SK-N-SH (cell line): Measurements from ENCODE around the gene PLEKHH1. TPM values are rescaled to one million over a fixed set of nuclear protein-coding genes. Genes with fewer than 3 reads are reported as not detected.

Experiments used
- CTCF ChIA-PET: fragments of 300-600, 350-600 bp; formaldehyde crosslinking; extraction: SDS; loops from one replicate; lab custom pipeline; 2021; lab: Yijun Ruan, JAX
- POLR2A ChIA-PET: fragments of 350-600 bp; sonication (Branson Sonifier 250); formaldehyde crosslinking; extraction: SDS; loops from one replicate; lab custom pipeline; 2020; ENCODE audit warnings: antibody characterized with exemption, inconsistent platforms; lab: Yijun Ruan, JAX
- DNase-seq: peaks from one replicate; pipeline ENCODE4 v3.0.0; 2012
- H2AFZ ChIP-seq: fragments of 200-600 bp; sonication (generic); 2 replicates; pipeline ENCODE4 v1.8.1; 2016; ENCODE audit warnings: antibody characterized with exemption, mild to moderate bottlenecking, low read depth
- H3F3A ChIP-seq: fragments of 200-600 bp; sonication (generic); replicated peaks from 2 replicates; pipeline ENCODE3; 2016; ENCODE audit warnings: antibody characterized with exemption, mild to moderate bottlenecking; ENCODE audit not compliant: insufficient read depth
- H3K27ac ChIP-seq, 2 experiments: fragments of 200-500 bp in 1 of 2; fragments of 200-600 bp in 1 of 2; sonication (Bioruptor generic) in 1 of 2; sonication (generic), shearing (Covaris generic) in 1 of 2; 2 replicates each; pipeline versions ENCODE4 v1.5.1 to v1.6.1; 2014 to 2016; ENCODE audit warnings: low read depth in 2 of 2, inconsistent platforms in 1 of 2, low read length in 1 of 2, mild to moderate bottlenecking in 1 of 2, mixed read lengths in 1 of 2
- H3K27me3 ChIP-seq: fragments of 200-600 bp; sonication (generic), shearing (Covaris generic); 2 replicates; pipeline ENCODE4 v1.6.1; 2016; ENCODE audit warnings: mixed run types; ENCODE audit not compliant: insufficient read depth
- H3K36me3 ChIP-seq, 2 experiments: fragments of 200-500 bp in 1 of 2; fragments of 200-600 bp in 1 of 2; sonication (Bioruptor generic) in 1 of 2; sonication (generic) in 1 of 2; replicated peaks in 1 of 2; 2 replicates each; pipeline versions ENCODE3 to v1.5.1; 2014 to 2016; ENCODE audit warnings: low read length in 1 of 2, mild to moderate bottlenecking in 1 of 2; ENCODE audit not compliant: insufficient read depth in 2 of 2, control insufficient read depth in 1 of 2
- H3K4me1 ChIP-seq, 2 experiments: fragments of 200-500 bp in 1 of 2; fragments of 200-600 bp in 1 of 2; sonication (Bioruptor generic) in 1 of 2; sonication (generic), shearing (Covaris generic) in 1 of 2; 2 replicates each; pipeline versions ENCODE4 v1.5.1 to v1.6.1; 2014 to 2016; ENCODE audit warnings: low read depth in 1 of 2, low read length in 1 of 2, mixed run types in 1 of 2; ENCODE audit not compliant: insufficient read depth in 2 of 2, control insufficient read depth in 1 of 2
- H3K4me2 ChIP-seq: fragments of 200-600 bp; sonication (generic), shearing (Covaris generic); 2 replicates; pipeline ENCODE4 v1.6.1; 2017; ENCODE audit warnings: mixed run types
- H3K4me3 ChIP-seq, 2 experiments: fragments of 200-500 bp in 1 of 2; fragments of 200-600 bp in 1 of 2; sonication (Bioruptor generic) in 1 of 2; sonication (generic), shearing (Covaris generic) in 1 of 2; 2 replicates each; pipeline versions ENCODE4 v1.5.1 to v1.8.1; 2014 to 2016; ENCODE audit warnings: low read depth in 2 of 2, inconsistent platforms in 1 of 2, low read length in 1 of 2, mild to moderate bottlenecking in 1 of 2, mixed read lengths in 1 of 2, moderate library complexity in 1 of 2
- H3K79me2 ChIP-seq: fragments of 200-600 bp; sonication (generic); 2 replicates; pipeline ENCODE4 v1.8.1; 2017; ENCODE audit warnings: mild to moderate bottlenecking; ENCODE audit not compliant: insufficient read depth
- H3K9ac ChIP-seq: fragments of 200-600 bp; sonication (generic); 2 replicates; pipeline ENCODE4 v1.6.1; 2017; ENCODE audit warnings: mixed run types
- H3K9me2 ChIP-seq: fragments of 200-600 bp; sonication (generic); 2 replicates; pipeline ENCODE4 v1.6.1; 2017; ENCODE audit warnings: mixed run types
- H3K9me3 ChIP-seq: fragments of 200-600 bp; sonication (generic); 2 replicates; pipeline ENCODE4 v1.6.1; 2017; ENCODE audit warnings: mixed run types, mild to moderate bottlenecking, moderate library complexity
- H4K20me1 ChIP-seq: fragments of 200-600 bp; sonication (generic); 2 replicates; pipeline ENCODE4 v1.6.1; 2017; ENCODE audit warnings: mild to moderate bottlenecking, mixed run types; ENCODE audit not compliant: insufficient read depth
- CTCF ChIP-seq: fragments of 200-600 bp; sonication (generic); IDR thresholded peaks from 2 replicates; pipeline ENCODE4 v1.6.1; 2017; ENCODE audit warnings: antibody characterized with exemption, mild to moderate bottlenecking, moderate library complexity
- EZH2phosphoT487 ChIP-seq: fragments of 200-600 bp; sonication (generic); IDR thresholded peaks from 2 replicates; pipeline ENCODE4 v1.6.1; 2017; ENCODE audit warnings: low read depth, mixed run types, mild to moderate bottlenecking, antibody characterized with exemption, moderate library complexity, borderline replicate concordance
- FOSL2 ChIP-seq: IDR thresholded peaks from 2 replicates; pipeline ENCODE4 v1.4.0; 2012; ENCODE audit warnings: low read depth, mild to moderate bottlenecking, moderate library complexity, borderline replicate concordance
- GATA2 ChIP-seq: sonication (generic); formaldehyde crosslinking; IDR thresholded peaks from 2 replicates; pipeline ENCODE4 v1.5.0; 2020; ENCODE audit warnings: mild to moderate bottlenecking, missing genetic modification reagents
- IRF3 ChIP-seq: fragments of 150-350 bp; IDR thresholded peaks from 2 replicates; pipeline ENCODE4 v1.6.1; 2016; ENCODE audit warnings: mild to moderate bottlenecking, low read depth, low read length
- NFIC ChIP-seq: IDR thresholded peaks from 2 replicates; pipeline ENCODE4 v1.4.0; 2012; ENCODE audit warnings: borderline replicate concordance
- REST ChIP-seq: IDR thresholded peaks from 2 replicates; pipeline ENCODE4 v1.6.1; 2012; ENCODE audit warnings: mild to moderate bottlenecking, low read depth, low read length, moderate library complexity
- RFX5 ChIP-seq: IDR thresholded peaks from 2 replicates; pipeline ENCODE4 v1.6.1; 2012; ENCODE audit warnings: mild to moderate bottlenecking, improper control_type of control experiment, low read length
- SIN3A ChIP-seq: IDR thresholded peaks from 2 replicates; pipeline ENCODE4 v1.6.1; 2012; ENCODE audit warnings: low read depth, mild to moderate bottlenecking, low read length, moderate library complexity, borderline replicate concordance
- SMC3 ChIP-seq: IDR thresholded peaks from 2 replicates; pipeline ENCODE4 v1.6.1; 2012; ENCODE audit warnings: low read depth, low read length, improper control_type of control experiment
- TCF12 ChIP-seq: IDR thresholded peaks from 2 replicates; pipeline ENCODE4 v1.4.0; 2012
- TEAD4 ChIP-seq: IDR thresholded peaks from 2 replicates; pipeline ENCODE4 v1.4.0; 2012; ENCODE audit warnings: mild to moderate bottlenecking, borderline replicate concordance; ENCODE audit not compliant: insufficient read depth
- YY1 ChIP-seq: IDR thresholded peaks from 2 replicates; pipeline ENCODE4 v1.4.0; 2012; ENCODE audit warnings: low read depth, mild to moderate bottlenecking
- ZBTB33 ChIP-seq: IDR thresholded peaks from 2 replicates; pipeline ENCODE4 v1.4.0; 2012; ENCODE audit warnings: low read depth, borderline replicate concordance
- WGBS: methylation state at CpG from one replicate; pipeline ENCODE4 v1.1.6; 2017; ENCODE audit warnings: low lambda C conversion rate; 5-methylcytosine and 5-hydroxymethylcytosine counted together
- polyA plus RNA-seq, 3 experiments: library from polyadenylated mRNA; depleted of rRNA; stranded (reverse); fragments of >200 nt; gene quantifications; 2 replicates each; pipeline ENCODE4 v1.2.3, GENCODE V29; 2012

PLEKHH1 gene
- polyA plus RNA-seq, 1 of the 3 experiments (the other 2 are of a cell fraction) = 1.6 TPM

- H3K4me2 ChIP-seq = no peak overlapping the region
- WGBS = 80% methylated on average over 12 of the region's 16 CpGs
- no peaks in the 10 kb centered on the region for H3K9me2 ChIP-seq
- no peaks in the 10 kb centered on the region; a peak in 1 of 4 replicates for H3K4me1 ChIP-seq
- no peaks in the 10 kb centered on the region for H3F3A ChIP-seq
- H4K20me1 ChIP-seq = no peaks in the 10 kb centered on the region
- no peaks in the 10 kb centered on the region for H3K79me2 ChIP-seq
- no peak overlapping the region for H3K9ac ChIP-seq
- H3K27me3 ChIP-seq = no peaks in the 10 kb centered on the region
- TF ChIP-seq EZH2phosphoT487 (no peak), FOSL2 (no peak), CTCF (no peak), GATA2 (no peak), ZBTB33 (no peak), SIN3A (no peak), SMC3 (no peak), REST (no peak), TCF12 (no peak), YY1 (no peak), TEAD4 (no peak), IRF3 (no peak), RFX5 (no peak), NFIC (no peak)
- no peak overlapping the region for H2AFZ ChIP-seq
- POLR2A ChIA-PET = no interaction called here
- no peaks in the 10 kb centered on the region for H3K9me3 ChIP-seq
- DNase-seq = no peak
- no peaks in the 10 kb centered on the region for H3K36me3 ChIP-seq
- no peak overlapping the region for H3K4me3 ChIP-seq
- CTCF ChIA-PET = interaction anchor here (1.4 to 24.4 kb wide), 5 partner anchors 21 to 151 kb away, joined by 3 to 237 read pairs (median 14); partner anchors contain the start of genes PIGH and RDH12
- no peak overlapping the region for H3K27ac ChIP-seq
These were observed 45.0 kb downstream of the PLEKHH1 start for GRCh38 chr14:67577909-67578749.
